SK-N-SH treated with all-trans-retinoic acid at 6 μM for 48 hours (cell line): ENCODE results near the gene SYNPO.
A peak's percentile ranks its signal among the peaks of the same experiment; 100 is the strongest.

Experiments
- CSRNP3 ChIP-seq: fragments of 250-450 bp; sonication (Bioruptor Pico); IDR thresholded peaks from 2 replicates; pipeline ENCODE4 v1.5.1; 2021; ENCODE audit warnings: mild to moderate bottlenecking, moderate library complexity
- GLIS3 ChIP-seq: fragments of 250-450 bp; sonication (Bioruptor Pico); IDR thresholded peaks from 2 replicates; pipeline ENCODE4 v1.5.0; 2020; ENCODE audit warnings: mild to moderate bottlenecking, moderate library complexity
- ISL1 ChIP-seq: fragments of 250-450 bp; sonication (Bioruptor Pico); IDR thresholded peaks from 2 replicates; pipeline ENCODE4 v2.1.2; 2022; ENCODE audit warnings: mild to moderate bottlenecking, moderate library complexity
- PATZ1 ChIP-seq: fragments of 250-450 bp; sonication (Bioruptor Pico); IDR thresholded peaks from 2 replicates; pipeline ENCODE4 v1.8.0; 2020; ENCODE audit warnings: mild to moderate bottlenecking, moderate library complexity, borderline replicate concordance
- POU6F1 ChIP-seq: fragments of 250-450 bp; sonication (Bioruptor Pico); IDR thresholded peaks from 2 replicates; pipeline ENCODE4 v1.8.0; 2021; ENCODE audit warnings: low read depth, mild to moderate bottlenecking, moderate library complexity, borderline replicate concordance
- SNAI2 ChIP-seq: fragments of 250-450 bp; sonication (Bioruptor Pico); IDR thresholded peaks from 2 replicates; pipeline ENCODE4 v1.5.0; 2020; ENCODE audit warnings: mild to moderate bottlenecking, moderate library complexity
- TCF4 ChIP-seq: fragments of 250-450 bp; sonication (Bioruptor Pico); IDR thresholded peaks from 2 replicates; pipeline ENCODE4 v1.8.0; 2021; ENCODE audit warnings: mild to moderate bottlenecking, moderate library complexity, borderline replicate concordance
- ZC3H10 ChIP-seq: fragments of 250-450 bp; sonication (Bioruptor Pico); IDR thresholded peaks from 2 replicates; pipeline ENCODE4 v1.5.1; 2021; ENCODE audit warnings: mild to moderate bottlenecking, moderate library complexity
- ZFP30 ChIP-seq: fragments of 450-650 bp; formaldehyde crosslinking; IDR thresholded peaks from 2 replicates; pipeline ENCODE4 v1.5.0; 2022; ENCODE audit warnings: mild to moderate bottlenecking, moderate library complexity

GRCh38 chr5:150640311-150641005, at the start of gene SYNPO:
- TF ChIP-seq GLIS3 (no peak), POU6F1 (no peak), SNAI2 (CRISPR knock-in tag) (peak; percentile 11; the same call in 1 of the 2 replicates), TCF4 (no peak), PATZ1 (CRISPR knock-in tag) (no peak), ZFP30 (CRISPR knock-in tag) (no peak), CSRNP3 (CRISPR knock-in tag) (no peak), ISL1 (CRISPR knock-in tag) (no peak), ZC3H10 (CRISPR knock-in tag) (no peak)
